ENCODE data around the gene GRM3.

Gene GRM3

GRCh38 chr7:86792260-86792659 lies 148.6 kb downstream of the GRM3 start:
- Histone ChIP-seq H3K79me1 (ENCODE audit: low read depth, low read length) (peaks cover 2% of the 10 kb centered on the region), H3K4me2 (ENCODE audit: insufficient read depth, low read length, poor library complexity, severe bottlenecking) (no peak overlapping the region), H3K9ac (ENCODE audit: low read depth, low read length, poor library complexity) (no peak overlapping the region), H3K27me3 (ENCODE audit: control insufficient read depth in 3 of 3, insufficient read depth in 3 of 3, low read depth in 1 of 3, low read length in 3 of 3) (no peaks in the 10 kb centered on the region), H3K27ac (replicated peaks; ENCODE audit: low read length) (no peak overlapping the region), H2BK12ac (ENCODE audit: low read length) (no peak overlapping the region), H2AK5ac (ENCODE audit: low read depth, low read length) (no peak overlapping the region), H2AFZ (ENCODE audit: low read length) (no peak overlapping the region), H3K18ac (ENCODE audit: low read length) (no peak overlapping the region), H4K8ac (ENCODE audit: low read depth, low read length) (no peak overlapping the region), H3K4ac (ENCODE audit: low read length) (no peak overlapping the region), H2BK120ac (ENCODE audit: low read depth, low read length) (no peak overlapping the region), H3K14ac (ENCODE audit: low read length) (no peak overlapping the region), H4K91ac (ENCODE audit: low read depth, low read length, poor library complexity) (no peak overlapping the region), H2BK5ac (ENCODE audit: low read length) (no peak overlapping the region), H3K4me1 (ENCODE audit: control insufficient read depth in 2 of 2, insufficient read depth in 1 of 2, low read depth in 1 of 2, low read length in 2 of 2) (no peaks in the 10 kb centered on the region), H3K4me3 (ENCODE audit: low read length in 2 of 2) (no peak overlapping the region), H3K9me3 (replicated peaks in 1 of 2; ENCODE audit: control insufficient read depth in 2 of 2, insufficient read depth in 1 of 2, low read depth in 1 of 2, low read length in 2 of 2) (peaks cover 0 to 15% of the 10 kb centered on the region in 2 donors), H3K23ac (ENCODE audit: low read depth, low read length, poor library complexity) (no peak overlapping the region), H3K36me3 (replicated peaks in 1 of 2; ENCODE audit: control insufficient read depth in 2 of 2, insufficient read depth in 2 of 2, low read length in 2 of 2) (peaks cover 4 to 14% of the 10 kb centered on the region in 2 donors), H2BK15ac (ENCODE audit: low read length) (no peak overlapping the region)
- WGBS, 2 donors (ENCODE audit: extremely low coverage in 2 of 2, insufficient read length in 2 of 2, insufficient replicate concordance in 1 of 2): no CpG with 5 or more reads among the region's 2 CpGs
- no peak for DNase-seq (ENCODE audit: low spot score)

- H4K91ac ChIP-seq (ENCODE audit: low read depth, low read length, poor library complexity): no peak overlapping the region
- H2BK5ac ChIP-seq (ENCODE audit: low read length): no peak overlapping the region
- H3K9me3 ChIP-seq (replicated peaks in 1 of 2; ENCODE audit: control insufficient read depth in 2 of 2, insufficient read depth in 1 of 2, low read depth in 1 of 2, low read length in 2 of 2): peaks cover 0 to 18% of the 10 kb centered on the region in 2 donors
- H3K14ac ChIP-seq (ENCODE audit: low read length): no peak overlapping the region
- H3K4me2 ChIP-seq (ENCODE audit: insufficient read depth, low read length, poor library complexity, severe bottlenecking): no peak overlapping the region
- H2BK12ac ChIP-seq (ENCODE audit: low read length): no peak overlapping the region
- no peak overlapping the region for H2BK120ac ChIP-seq (ENCODE audit: low read depth, low read length)
- H3K36me3 ChIP-seq (replicated peaks in 1 of 2; ENCODE audit: control insufficient read depth in 2 of 2, insufficient read depth in 2 of 2, low read length in 2 of 2): peaks cover 4 to 5% of the 10 kb centered on the region in 2 donors
- peaks cover 2% of the 10 kb centered on the region for H3K79me1 ChIP-seq (ENCODE audit: low read depth, low read length)
- no peak overlapping the region for H2BK15ac ChIP-seq (ENCODE audit: low read length)
- no peak overlapping the region for H3K9ac ChIP-seq (ENCODE audit: low read depth, low read length, poor library complexity)
- H4K8ac ChIP-seq (ENCODE audit: low read depth, low read length): no peak overlapping the region
- no CpG with 5 or more reads among the region's 1 CpG for WGBS, 2 donors (ENCODE audit: extremely low coverage in 2 of 2, insufficient read length in 2 of 2, insufficient replicate concordance in 1 of 2)
- H2AK5ac ChIP-seq (ENCODE audit: low read depth, low read length): no peak overlapping the region
- no peak overlapping the region for H3K4ac ChIP-seq (ENCODE audit: low read length)
- H3K4me3 ChIP-seq (ENCODE audit: low read length in 2 of 2): no peak overlapping the region
- H3K27me3 ChIP-seq (ENCODE audit: control insufficient read depth in 3 of 3, insufficient read depth in 3 of 3, low read depth in 1 of 3, low read length in 3 of 3): no peaks in the 10 kb centered on the region
- H3K23ac ChIP-seq (ENCODE audit: low read depth, low read length, poor library complexity): no peak overlapping the region
- no peak overlapping the region for H3K18ac ChIP-seq (ENCODE audit: low read length)
- no peaks in the 10 kb centered on the region for H3K4me1 ChIP-seq (ENCODE audit: control insufficient read depth in 2 of 2, insufficient read depth in 1 of 2, low read depth in 1 of 2, low read length in 2 of 2)
- peak overlapping the region; percentile 1 for H2AFZ ChIP-seq (ENCODE audit: low read length)
- no peak for DNase-seq (ENCODE audit: low spot score)
- H3K27ac ChIP-seq (replicated peaks; ENCODE audit: low read length): no peak overlapping the region
Measured at GRCh38 chr7:86793136-86793535, 149.4 kb downstream of the GRM3 start.

GRCh38 chr7:86814661-86815379 lies 171.1 kb downstream of the GRM3 start:
- Histone ChIP-seq H2BK12ac (ENCODE audit: low read length) (no peak overlapping the region), H4K91ac (ENCODE audit: low read depth, low read length, poor library complexity) (no peak overlapping the region), H3K4me2 (ENCODE audit: insufficient read depth, low read length, poor library complexity, severe bottlenecking) (no peak overlapping the region), H2BK120ac (ENCODE audit: low read depth, low read length) (no peak overlapping the region), H3K36me3 (replicated peaks in 1 of 2; ENCODE audit: control insufficient read depth in 2 of 2, insufficient read depth in 2 of 2, low read length in 2 of 2) (no peaks in the 10 kb centered on the region), H3K14ac (ENCODE audit: low read length) (no peak overlapping the region), H4K8ac (ENCODE audit: low read depth, low read length) (no peak overlapping the region), H2AK5ac (ENCODE audit: low read depth, low read length) (no peak overlapping the region), H3K23ac (ENCODE audit: low read depth, low read length, poor library complexity) (no peak overlapping the region), H3K79me1 (ENCODE audit: low read depth, low read length) (no peaks in the 10 kb centered on the region), H3K4ac (ENCODE audit: low read length) (no peak overlapping the region), H3K4me1 (ENCODE audit: control insufficient read depth in 2 of 2, insufficient read depth in 1 of 2, low read depth in 1 of 2, low read length in 2 of 2) (no peaks in the 10 kb centered on the region), H2BK5ac (ENCODE audit: low read length) (no peak overlapping the region), H3K27ac (replicated peaks; ENCODE audit: low read length) (no peak overlapping the region), H3K9ac (ENCODE audit: low read depth, low read length, poor library complexity) (no peak overlapping the region), H3K4me3 (ENCODE audit: low read length in 2 of 2) (no peak overlapping the region), H3K27me3 (ENCODE audit: control insufficient read depth in 3 of 3, insufficient read depth in 3 of 3, low read depth in 1 of 3, low read length in 3 of 3) (no peaks in the 10 kb centered on the region), H3K18ac (ENCODE audit: low read length) (no peak overlapping the region), H2AFZ (ENCODE audit: low read length) (no peak overlapping the region), H3K9me3 (replicated peaks in 1 of 2; ENCODE audit: control insufficient read depth in 2 of 2, insufficient read depth in 1 of 2, low read depth in 1 of 2, low read length in 2 of 2) (peaks cover 0 to 3% of the 10 kb centered on the region in 2 donors), H2BK15ac (ENCODE audit: low read length) (no peak overlapping the region)
- no CpG with 5 or more reads among the region's 5 CpGs for WGBS, 2 donors (ENCODE audit: extremely low coverage in 2 of 2, insufficient read length in 2 of 2, insufficient replicate concordance in 1 of 2)
- peak; percentile 21 for DNase-seq (ENCODE audit: low spot score)

- H3K79me1 ChIP-seq (ENCODE audit: low read depth, low read length): no peaks in the 10 kb centered on the region
- H2AFZ ChIP-seq (ENCODE audit: low read length): no peak overlapping the region
- WGBS, 2 donors (ENCODE audit: extremely low coverage in 2 of 2, insufficient read length in 2 of 2, insufficient replicate concordance in 1 of 2): no CpG with 5 or more reads among the region's 1 CpG
- no peak overlapping the region for H4K8ac ChIP-seq (ENCODE audit: low read depth, low read length)
- no peak overlapping the region for H2BK5ac ChIP-seq (ENCODE audit: low read length)
- no peak overlapping the region for H2BK12ac ChIP-seq (ENCODE audit: low read length)
- no peak overlapping the region for H3K27ac ChIP-seq (replicated peaks; ENCODE audit: low read length)
- no peak overlapping the region for H4K91ac ChIP-seq (ENCODE audit: low read depth, low read length, poor library complexity)
- no peak overlapping the region for H3K4me3 ChIP-seq (ENCODE audit: low read length in 2 of 2)
- no peak for DNase-seq (ENCODE audit: low spot score)
- no peaks in the 10 kb centered on the region for H3K4me1 ChIP-seq (ENCODE audit: control insufficient read depth in 2 of 2, insufficient read depth in 1 of 2, low read depth in 1 of 2, low read length in 2 of 2)
- no peak overlapping the region for H3K23ac ChIP-seq (ENCODE audit: low read depth, low read length, poor library complexity)
- H3K4ac ChIP-seq (ENCODE audit: low read length): no peak overlapping the region
- H3K4me2 ChIP-seq (ENCODE audit: insufficient read depth, low read length, poor library complexity, severe bottlenecking): no peak overlapping the region
- H3K9ac ChIP-seq (ENCODE audit: low read depth, low read length, poor library complexity): no peak overlapping the region
- no peak overlapping the region for H2BK15ac ChIP-seq (ENCODE audit: low read length)
- H2BK120ac ChIP-seq (ENCODE audit: low read depth, low read length): no peak overlapping the region
- peaks cover 0 to 3% of the 10 kb centered on the region in 2 donors for H3K9me3 ChIP-seq (replicated peaks in 1 of 2; ENCODE audit: control insufficient read depth in 2 of 2, insufficient read depth in 1 of 2, low read depth in 1 of 2, low read length in 2 of 2)
- H3K36me3 ChIP-seq (replicated peaks in 1 of 2; ENCODE audit: control insufficient read depth in 2 of 2, insufficient read depth in 2 of 2, low read length in 2 of 2): no peaks in the 10 kb centered on the region
- H3K27me3 ChIP-seq (ENCODE audit: control insufficient read depth in 3 of 3, insufficient read depth in 3 of 3, low read depth in 1 of 3, low read length in 3 of 3): no peaks in the 10 kb centered on the region
- H2AK5ac ChIP-seq (ENCODE audit: low read depth, low read length): no peak overlapping the region
- no peak overlapping the region for H3K14ac ChIP-seq (ENCODE audit: low read length)
- H3K18ac ChIP-seq (ENCODE audit: low read length): no peak overlapping the region
Measured at GRCh38 chr7:86815556-86815955, 171.8 kb downstream of the GRM3 start.

All from neuronal stem cell (in vitro differentiated cells).